Skeletal muscle satellite cell (primary cell): ENCODE data around the gene MARCHF4. TPM values are rescaled to one million over a fixed set of nuclear protein-coding genes. Genes with fewer than 3 reads are reported as not detected.

ENCODE experiments used
- small RNA-seq: library from RNA; depleted of rRNA; stranded (forward); fragments of <200 nt; gene quantifications from one replicate; pipeline ENCODE3, GENCODE V24; 2012

Gene MARCHF4

Small RNAs within 50 kb of the gene (small RNA-seq; reads per million reads assigned to genes)
- not detected for gene RF00019
